LNCAP (cell line): ENCODE results near the gene BMP2.

Source experiments
- CTCF ChIP-seq: fragments of 450-650 bp; IDR thresholded peaks from 2 replicates; pipeline ENCODE4 v1.5.1; 2017; ENCODE audit warnings: mild to moderate bottlenecking

BMP2 gene

GRCh38 chr20:6792789-6793188 lies 25.3 kb downstream of the BMP2 start:
- TF ChIP-seq CTCF = no peak

- TF ChIP-seq CTCF = no peak
These were observed 34.7 kb downstream of the BMP2 start for GRCh38 chr20:6802227-6802626.

DNA sequence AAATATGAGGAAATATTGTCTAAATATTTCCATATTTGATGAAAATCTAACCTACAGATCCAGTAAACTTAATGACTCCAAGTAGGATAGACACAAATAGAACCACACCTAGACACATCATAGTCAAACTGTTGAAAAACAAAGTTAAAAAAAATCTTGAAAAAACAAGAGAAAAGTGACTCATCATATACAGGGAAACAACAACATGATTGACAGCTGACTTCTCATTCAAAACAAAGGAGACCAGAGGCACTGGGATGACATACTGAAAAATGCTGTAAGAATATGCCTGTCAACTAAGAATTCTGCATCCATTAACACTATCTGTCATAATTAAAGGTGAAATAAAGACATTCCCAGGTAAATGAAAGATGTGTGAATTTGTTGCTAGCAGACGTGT lies 38.8 kb downstream of the BMP2 start:
- TF ChIP-seq CTCF = no peak

DNA sequence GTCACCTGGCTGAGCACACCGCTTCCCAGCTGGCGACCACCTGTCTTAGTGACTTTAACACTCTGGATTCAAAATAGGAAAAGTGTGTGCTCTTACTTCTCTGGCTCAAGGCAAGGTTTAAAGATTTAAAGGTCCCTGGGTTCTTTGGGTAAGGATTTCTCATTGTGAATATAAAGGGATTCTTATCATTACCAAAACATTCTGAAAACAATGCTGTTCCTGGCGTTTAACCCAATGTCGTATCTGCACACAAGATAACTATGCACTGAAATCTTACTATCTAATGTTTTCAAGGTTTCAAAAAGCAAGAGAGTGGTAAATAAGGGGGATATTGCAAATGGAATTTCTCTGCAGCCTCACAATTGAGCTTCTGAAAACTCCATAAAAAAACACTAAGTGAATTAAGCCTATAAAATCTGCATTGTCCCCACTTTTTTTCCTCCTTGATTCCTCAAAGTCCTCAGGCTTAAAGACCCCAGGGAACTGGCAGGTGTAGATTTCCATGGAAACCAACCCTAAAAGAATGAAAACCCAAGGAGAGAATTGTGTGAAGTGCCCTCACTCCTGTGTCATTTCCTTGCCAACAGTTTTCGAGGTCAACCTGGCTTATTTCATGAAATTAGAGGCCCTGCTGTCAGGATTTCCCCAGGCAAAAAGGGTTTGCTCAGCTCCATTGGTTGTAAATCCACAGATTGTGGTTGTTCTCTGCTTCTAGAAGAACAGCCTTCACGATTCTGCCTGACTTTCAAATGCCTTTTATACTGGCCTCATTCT lies 44.0 kb downstream of the BMP2 start:
- no peak for TF ChIP-seq CTCF

- TF ChIP-seq CTCF = no peak
These were observed 45.0 kb downstream of the BMP2 start for GRCh38 chr20:6812530-6812929.

- no peak for TF ChIP-seq CTCF
These were observed 47.5 kb downstream of the BMP2 start for GRCh38 chr20:6814945-6815344.

- TF ChIP-seq CTCF = no peak
These were observed 50.7 kb downstream of the BMP2 start for GRCh38 chr20:6818033-6818808.
